Fibroblast of the aortic adventitia (primary cell): ENCODE results near the gene PTGIR. TPM values are rescaled to one million over a fixed set of nuclear protein-coding genes. Genes with fewer than 3 reads are reported as not detected.

Source experiments
- DNase-seq: peaks from one replicate; pipeline ENCODE4 v3.0.0-alpha.2; 2010; ENCODE audit warnings: low read depth
- H3K4me3 ChIP-seq: 2 replicates; pipeline ENCODE4 v1.5.1; 2011; ENCODE audit warnings: low read depth, mild to moderate bottlenecking, control low read depth, low read length, moderate library complexity
- total RNA-seq: library from RNA; depleted of rRNA; stranded (reverse); fragments of >200 nt; gene quantifications from 2 replicates; pipeline ENCODE4 v1.2.3, GENCODE V29; 2012; ENCODE audit warnings: low replicate concordance
- TF ChIP-seq, protein P1 (sequence below): IDR thresholded peaks from 2 replicates; pipeline ENCODE4 v1.5.1; 2011; ENCODE audit warnings: mild to moderate bottlenecking, low read length, control low read depth, inconsistent platforms; ENCODE audit not compliant: insufficient read depth

Gene PTGIR, protein sequence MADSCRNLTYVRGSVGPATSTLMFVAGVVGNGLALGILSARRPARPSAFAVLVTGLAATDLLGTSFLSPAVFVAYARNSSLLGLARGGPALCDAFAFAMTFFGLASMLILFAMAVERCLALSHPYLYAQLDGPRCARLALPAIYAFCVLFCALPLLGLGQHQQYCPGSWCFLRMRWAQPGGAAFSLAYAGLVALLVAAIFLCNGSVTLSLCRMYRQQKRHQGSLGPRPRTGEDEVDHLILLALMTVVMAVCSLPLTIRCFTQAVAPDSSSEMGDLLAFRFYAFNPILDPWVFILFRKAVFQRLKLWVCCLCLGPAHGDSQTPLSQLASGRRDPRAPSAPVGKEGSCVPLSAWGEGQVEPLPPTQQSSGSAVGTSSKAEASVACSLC
- 11.4 and 23.2 TPM in 2 replicates for total RNA-seq

DNA sequence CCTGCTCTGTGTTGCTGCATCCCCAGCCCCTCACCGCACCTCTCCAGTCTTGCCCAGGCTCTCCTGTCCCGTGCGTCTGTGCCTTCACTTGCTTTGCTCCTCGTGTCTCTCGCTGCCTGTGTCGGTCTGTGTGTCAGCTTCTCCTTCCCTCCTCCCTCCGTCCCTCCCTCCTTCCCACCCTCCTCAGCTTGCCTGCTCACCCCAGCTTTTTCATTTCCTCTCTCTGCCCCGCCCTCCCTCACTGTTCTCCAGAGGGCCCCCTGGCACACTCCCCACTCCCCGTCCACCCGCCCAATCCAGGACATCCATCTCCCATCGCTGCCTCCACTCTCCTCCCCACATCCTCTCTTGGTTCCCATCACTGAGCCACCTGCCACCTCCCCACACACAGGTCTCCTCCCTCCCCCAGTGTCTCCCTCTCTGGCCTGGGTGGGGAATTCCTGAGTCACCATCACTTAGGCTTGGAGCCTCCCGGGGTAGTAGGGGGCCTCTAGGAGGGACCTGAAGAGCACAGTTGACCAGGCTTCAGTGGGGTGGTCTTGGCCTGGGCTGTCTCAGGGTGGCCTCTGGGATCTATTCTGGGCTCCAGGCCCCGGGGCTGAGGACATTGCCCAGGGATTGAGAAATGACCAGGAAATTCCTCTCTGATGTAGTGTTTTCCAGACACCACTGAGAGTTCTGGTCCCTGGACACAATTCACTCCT, at the start of gene PTGIR:
PTGIR (minus strand) TSS at position 132 of the 704 bp plus-strand sequence. CDS start 864 bp downstream, outside the sequence.
- peak within 1 kb of the TSS; percentile 70 for H3K4me3 ChIP-seq
- DNase-seq: peak; percentile 92
- TF ChIP-seq, protein P1, sequence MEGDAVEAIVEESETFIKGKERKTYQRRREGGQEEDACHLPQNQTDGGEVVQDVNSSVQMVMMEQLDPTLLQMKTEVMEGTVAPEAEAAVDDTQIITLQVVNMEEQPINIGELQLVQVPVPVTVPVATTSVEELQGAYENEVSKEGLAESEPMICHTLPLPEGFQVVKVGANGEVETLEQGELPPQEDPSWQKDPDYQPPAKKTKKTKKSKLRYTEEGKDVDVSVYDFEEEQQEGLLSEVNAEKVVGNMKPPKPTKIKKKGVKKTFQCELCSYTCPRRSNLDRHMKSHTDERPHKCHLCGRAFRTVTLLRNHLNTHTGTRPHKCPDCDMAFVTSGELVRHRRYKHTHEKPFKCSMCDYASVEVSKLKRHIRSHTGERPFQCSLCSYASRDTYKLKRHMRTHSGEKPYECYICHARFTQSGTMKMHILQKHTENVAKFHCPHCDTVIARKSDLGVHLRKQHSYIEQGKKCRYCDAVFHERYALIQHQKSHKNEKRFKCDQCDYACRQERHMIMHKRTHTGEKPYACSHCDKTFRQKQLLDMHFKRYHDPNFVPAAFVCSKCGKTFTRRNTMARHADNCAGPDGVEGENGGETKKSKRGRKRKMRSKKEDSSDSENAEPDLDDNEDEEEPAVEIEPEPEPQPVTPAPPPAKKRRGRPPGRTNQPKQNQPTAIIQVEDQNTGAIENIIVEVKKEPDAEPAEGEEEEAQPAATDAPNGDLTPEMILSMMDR: peak; percentile 9

DNA sequence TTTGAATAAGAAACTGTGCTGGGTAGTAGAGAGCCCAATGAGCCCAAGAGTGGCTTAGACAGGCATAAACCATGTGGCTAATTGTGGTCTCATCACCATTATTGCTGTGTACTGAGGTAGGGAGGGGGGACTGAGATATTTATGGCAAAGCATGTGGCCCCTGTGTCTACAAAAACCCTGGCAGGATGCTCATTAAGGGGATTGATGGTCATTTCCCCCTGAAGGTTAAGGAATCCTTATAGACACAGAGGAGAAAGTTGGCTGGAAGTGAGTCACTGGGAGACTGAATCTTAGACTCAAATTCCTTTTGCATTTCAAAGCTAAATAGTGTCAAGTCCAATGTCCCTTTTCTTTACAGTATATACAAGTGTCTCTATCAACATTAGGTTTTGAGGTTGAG, 45.9 kb upstream of the PTGIR start:
- no peak overlapping the region for H3K4me3 ChIP-seq
- no peak for DNase-seq
- TF ChIP-seq, protein P1: no peak

DNA sequence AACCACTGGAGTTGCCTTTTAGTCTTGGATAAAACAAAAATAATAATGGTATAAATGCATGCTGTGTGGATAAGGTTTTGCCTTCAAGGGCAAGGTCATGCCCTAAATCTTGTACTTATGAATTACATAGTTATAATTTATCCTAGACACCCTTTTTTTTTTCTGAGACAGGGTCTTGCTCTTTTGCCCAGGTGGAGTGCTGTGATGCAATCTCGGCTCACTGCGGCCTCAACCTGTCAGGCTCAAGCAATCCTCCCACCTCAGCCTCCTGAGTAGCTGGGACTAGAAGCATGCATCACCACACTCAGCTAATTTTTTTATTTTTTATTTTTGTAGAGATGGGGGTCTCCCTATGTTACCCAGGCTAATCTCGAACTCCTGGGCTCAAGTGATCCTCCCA, 43.8 kb upstream of the PTGIR start:
- TF ChIP-seq, protein P1: no peak
- H3K4me3 ChIP-seq: no peak overlapping the region
- DNase-seq: no peak

DNA sequence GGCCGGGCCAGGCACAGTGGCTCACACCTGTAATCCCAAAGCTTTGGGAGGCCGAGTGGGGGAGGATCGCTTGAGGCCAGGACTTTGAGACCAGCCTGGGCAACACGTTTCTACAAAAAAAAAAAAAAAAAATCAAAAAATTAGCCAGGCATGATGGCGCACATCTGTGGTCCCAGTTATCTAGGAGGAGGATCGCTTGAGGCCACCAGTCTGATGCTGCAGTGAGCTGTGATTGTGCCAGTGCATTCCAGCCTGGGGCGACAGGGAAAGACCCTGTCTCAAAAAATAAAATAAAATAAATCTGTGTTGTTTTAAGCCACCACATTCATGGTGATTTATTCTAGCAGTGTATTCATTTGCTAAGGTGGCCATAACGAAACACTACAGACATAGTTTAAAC, 40.2 kb upstream of the PTGIR start:
- TF ChIP-seq, protein P1: no peak

DNA sequence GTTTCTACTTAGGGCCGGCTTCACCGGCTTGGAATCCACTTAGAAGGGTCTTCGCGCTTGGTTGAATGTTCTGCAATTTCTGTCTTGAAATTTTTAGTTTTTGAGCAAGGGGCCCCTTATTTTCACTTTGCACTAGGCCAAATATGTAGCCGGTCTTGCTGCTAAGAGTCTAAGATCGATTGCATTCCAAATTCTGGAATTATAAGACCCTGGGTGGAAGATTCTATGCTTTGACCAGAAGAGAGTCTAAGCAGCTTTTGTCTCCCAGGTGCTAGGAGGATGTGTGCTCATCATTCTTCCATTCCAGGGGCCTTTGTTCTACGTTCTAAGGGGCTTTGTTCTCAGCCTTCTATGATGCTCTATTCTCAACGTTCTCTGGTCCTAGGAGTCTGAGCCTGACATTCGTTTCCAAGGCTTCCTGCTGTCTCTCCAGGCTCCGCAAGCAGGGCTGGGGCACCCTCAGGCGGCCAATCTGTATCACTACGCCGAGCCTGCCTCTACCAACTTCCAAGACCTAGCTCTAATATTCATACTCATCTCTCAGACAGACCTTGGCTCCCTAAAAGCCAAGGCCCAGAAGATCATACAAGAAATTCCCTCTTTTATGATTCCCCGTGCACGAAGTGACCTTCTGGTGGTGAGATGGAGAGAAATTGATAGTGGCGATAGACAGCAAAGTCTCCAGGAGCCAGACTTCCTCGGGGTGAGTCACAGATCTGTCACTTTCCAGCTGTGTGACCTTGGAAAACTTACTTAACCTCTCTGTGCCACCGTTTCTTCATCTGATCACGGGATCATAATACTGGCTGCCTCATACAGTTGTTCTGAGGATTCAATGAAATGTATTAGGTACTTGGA, 37.1 kb upstream of the PTGIR start:
- peak overlapping the region; percentile 57 for H3K4me3 ChIP-seq
- TF ChIP-seq, protein P1: peak; percentile 97
- peak; percentile 93 for DNase-seq

More for the DNA sequence above, 40.2 kb upstream of the PTGIR start:
- no peak overlapping the region for H3K4me3 ChIP-seq
- DNase-seq: no peak

DNA sequence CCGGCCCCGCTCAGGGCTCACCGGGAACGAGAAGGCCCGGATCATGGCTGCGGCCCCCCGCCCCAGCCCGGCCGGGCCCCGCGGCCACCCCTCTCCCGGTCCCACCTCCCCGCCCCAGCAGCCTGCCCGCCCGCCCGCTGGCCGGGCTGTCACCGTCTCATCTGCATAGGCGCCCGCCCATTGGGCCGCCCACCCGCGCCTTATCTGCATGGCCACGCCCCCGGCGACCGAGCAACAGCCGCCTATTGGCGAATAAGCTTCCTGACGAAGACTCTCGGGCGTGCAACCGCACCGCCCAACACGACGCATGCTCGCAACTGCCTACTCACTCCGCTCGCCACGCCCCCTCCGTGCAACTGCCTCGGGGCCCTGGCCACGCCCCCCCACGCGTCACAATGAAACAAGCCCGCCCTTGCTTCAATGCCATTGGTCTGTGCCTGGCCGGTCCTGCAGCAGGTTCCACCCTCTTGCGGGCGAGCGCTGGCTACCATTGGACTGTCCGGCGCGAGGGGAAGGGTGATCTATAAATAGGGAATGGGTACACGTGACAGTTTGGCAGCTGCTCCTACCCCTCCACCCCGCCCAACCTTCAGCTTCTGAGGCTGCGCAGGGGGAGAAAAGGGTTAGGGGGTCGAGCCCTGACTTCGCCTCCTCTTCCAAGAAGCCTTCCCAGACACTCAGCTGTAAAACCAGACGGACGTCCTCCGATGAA, 36.3 kb upstream of the PTGIR start, which contains the start of gene DACT3:
DACT3 (minus strand) TSS at position 163 of the 712 bp plus-strand sequence; CDS start at position 45, 118 bp downstream.
- peak; percentile 99 for DNase-seq
- TF ChIP-seq, protein P1: no peak
- H3K4me3 ChIP-seq: peak within 1 kb of the TSS; percentile 85
